Lower lobe of right lung (tissue), 2 donors: ENCODE measurements around the gene RAB9A. TPM values are rescaled to one million over a fixed set of nuclear protein-coding genes. Genes with fewer than 3 reads are reported as not detected.

ENCODE experiments used
- ATAC-seq, 2 donors: fragments of 200-7000 bp; cut with Tn5 transposase; one replicate each; pipeline ENCODE4 v1.9.1; 2020 to 2022; ENCODE audit warnings: mild to moderate bottlenecking in 2 of 2, moderate library complexity in 2 of 2
- DNase-seq: peaks from one replicate; pipeline ENCODE4 v3.0.0-alpha.2; 2020
- H3K27ac ChIP-seq: fragments of 200-600 bp; one replicate; pipeline ENCODE4 v1.8.0; 2022
- H3K27me3 ChIP-seq: fragments of 200-600 bp; one replicate; pipeline ENCODE4 v1.8.0; 2022; ENCODE audit warnings: low read depth
- H3K36me3 ChIP-seq: fragments of 200-600 bp; one replicate; pipeline ENCODE4 v1.8.0; 2022; ENCODE audit warnings: mild to moderate bottlenecking
- H3K4me1 ChIP-seq: fragments of 200-600 bp; one replicate; pipeline ENCODE4 v1.8.0; 2022
- H3K4me3 ChIP-seq: fragments of 200-600 bp; one replicate; pipeline ENCODE4 v1.8.0; 2022; ENCODE audit warnings: mild to moderate bottlenecking
- H3K9me3 ChIP-seq: fragments of 200-600 bp; one replicate; pipeline ENCODE4 v1.8.0; 2022
- CTCF ChIP-seq: fragments of 200-600 bp; IDR thresholded peaks from one replicate; pipeline ENCODE4 v1.8.0; 2022; ENCODE audit warnings: antibody characterized with exemption, mild to moderate bottlenecking
- intact Hi-C: fragments of 100-400 bp; cut with DNase I; formaldehyde crosslinking; loops from one replicate; pipeline ENCODE4 v1.11.0; 2022
- total RNA-seq: library from RNA; stranded (reverse); fragmentation: NEBNext Ultra II Directional; extraction: Animal tissue kit (Norgen Biotek cat#: 25700); gene quantifications from one replicate; pipeline ENCODE4 v1.2.1, GENCODE V29; 2021
- donor health status: DM: no; HTN: yes; CAD: no; lungs with severe emphysema.

Gene RAB9A
- total RNA-seq, 1 donor from 2014 or later, result 32.8 TPM

- ATAC-seq (no peak), DNase-seq (no peak)
- no peak for TF ChIP-seq CTCF
- intact Hi-C loops, result no loop called here
- Histone ChIP-seq H3K4me1 (peaks cover 7% of the 10 kb centered on the region), H3K4me3 (no peak overlapping the region), H3K36me3 (no peaks in the 10 kb centered on the region), H3K9me3 (no peaks in the 10 kb centered on the region), H3K27ac (no peak overlapping the region), H3K27me3 (no peaks in the 10 kb centered on the region)
These were observed 39.1 kb upstream of the RAB9A start for GRCh38 chrX:13649838-13650237.

DNA sequence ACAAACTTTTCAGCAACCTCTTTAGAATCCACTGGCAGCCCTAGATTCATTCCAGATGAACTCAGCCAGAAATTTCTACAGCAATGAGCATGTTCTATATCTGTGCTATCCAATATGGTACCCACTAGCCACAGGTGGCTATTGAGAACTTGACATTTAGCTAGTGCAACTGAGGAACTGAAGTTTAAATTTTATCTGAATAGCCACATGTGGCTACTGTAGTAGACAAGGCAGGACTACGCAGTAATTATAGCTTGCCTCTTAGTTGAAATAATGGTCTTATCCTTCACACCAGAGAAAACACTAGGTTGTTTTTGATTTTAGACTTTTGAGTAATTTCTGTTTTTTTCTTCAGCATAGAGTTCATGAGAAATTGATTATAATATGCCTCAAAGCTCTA is 38.6 kb upstream of the RAB9A start:
- no peaks in the 10 kb centered on the region for H3K27me3 ChIP-seq
- no peaks in the 10 kb centered on the region for H3K9me3 ChIP-seq
- no peak overlapping the region for H3K4me3 ChIP-seq
- no peak overlapping the region for H3K27ac ChIP-seq
- H3K36me3 ChIP-seq, result no peaks in the 10 kb centered on the region
- DNase-seq, result no peak
- no peak for ATAC-seq
- intact Hi-C loops, result no loop called here
- H3K4me1 ChIP-seq, result peaks cover 7% of the 10 kb centered on the region
- TF ChIP-seq CTCF, result no peak

- intact Hi-C loops, result no loop called here
- no peaks in the 10 kb centered on the region for H3K36me3 ChIP-seq
- no peaks in the 10 kb centered on the region for H3K27me3 ChIP-seq
- no peak for ATAC-seq
- H3K27ac ChIP-seq, result no peak overlapping the region
- no peak overlapping the region for H3K4me3 ChIP-seq
- TF ChIP-seq CTCF, result no peak
- no peak for DNase-seq
- H3K4me1 ChIP-seq, result peaks cover 7% of the 10 kb centered on the region
- H3K9me3 ChIP-seq, result no peaks in the 10 kb centered on the region
These were observed 37.8 kb upstream of the RAB9A start for GRCh38 chrX:13651150-13651549.

GRCh38 chrX:13652287-13652793 is 36.6 kb upstream of the RAB9A start:
- Histone ChIP-seq H3K27ac (peak overlapping the region; percentile 95), H3K9me3 (no peaks in the 10 kb centered on the region), H3K36me3 (no peaks in the 10 kb centered on the region), H3K4me1 (peaks cover 7% of the 10 kb centered on the region), H3K27me3 (no peaks in the 10 kb centered on the region), H3K4me3 (peak overlapping the region; percentile 67)
- intact Hi-C loops, result no loop called here
- no peak for DNase-seq
- no peak for TF ChIP-seq CTCF
- ATAC-seq, result no peak

- Histone ChIP-seq H3K4me3 (peak within 1 kb of the TSS; percentile 67), H3K27me3 (no peaks in the 10 kb centered on the region), H3K9me3 (no peaks in the 10 kb centered on the region), H3K4me1 (peaks cover 7% of the 10 kb centered on the region), H3K36me3 (no peaks in the 10 kb centered on the region), H3K27ac (peak within 1 kb of the TSS; percentile 95)
- peak; percentile 100 for ATAC-seq
- no peak for TF ChIP-seq CTCF
- intact Hi-C loops, result no loop called here
- DNase-seq, result peak; percentile 97
These were observed 35.9 kb upstream of the RAB9A start, which contains the start of gene TCEANC for GRCh38 chrX:13652850-13653693. TSS of gene TCEANC (plus strand) at chrX:13653141. CDS start at chrX:13662509, 9,368 bp downstream.
